OCI-LY1 (cell line): ENCODE data around the gene SHROOM2.
"Not testable (repeated sequence)": the region's sequence is repeated elsewhere in the genome, so short reads cannot be mapped to it uniquely, and the experiment has no call there.

Experiments used
- H2AFZ ChIP-seq: fragments of 200-600 bp; sonication (generic), shearing (Covaris generic); 2 replicates; pipeline ENCODE4 v1.6.0; 2014; ENCODE audit warnings: antibody characterized with exemption, mild to moderate bottlenecking, low read length
- H3F3A ChIP-seq: fragments of 200-600 bp; sonication (generic), shearing (Covaris generic); 2 replicates; pipeline ENCODE4 v1.6.0; 2014; ENCODE audit warnings: mild to moderate bottlenecking, antibody characterized with exemption, low read length, moderate library complexity; ENCODE audit not compliant: insufficient read depth
- H3K27ac ChIP-seq: fragments of 200-600 bp; sonication (generic); 2 replicates; pipeline ENCODE4 v1.5.1; 2014; ENCODE audit warnings: low read length, mixed run types, mild to moderate bottlenecking, low read depth; ENCODE audit not compliant: poor library complexity, severe bottlenecking
- H3K27me3 ChIP-seq: fragments of 200-600 bp; sonication (generic); 2 replicates; pipeline ENCODE4 v1.6.0; 2014; ENCODE audit warnings: antibody characterized with exemption, mild to moderate bottlenecking, low read length, moderate library complexity; ENCODE audit not compliant: insufficient read depth
- H3K36me3 ChIP-seq: fragments of 200-600 bp; sonication (generic); 2 replicates; pipeline ENCODE4 v1.6.1; 2014; ENCODE audit warnings: mild to moderate bottlenecking, antibody characterized with exemption, low read length, moderate library complexity, mixed read lengths; ENCODE audit not compliant: insufficient read depth
- H3K4me1 ChIP-seq: fragments of 200-600 bp; sonication (generic); 2 replicates; pipeline ENCODE4 v1.5.1; 2014; ENCODE audit warnings: mild to moderate bottlenecking, low read length, moderate library complexity; ENCODE audit not compliant: insufficient read depth, severe bottlenecking
- H3K4me2 ChIP-seq: fragments of 200-600 bp; sonication (generic), shearing (Covaris generic); 2 replicates; pipeline ENCODE4 v1.6.1; 2014; ENCODE audit warnings: low read length
- H3K4me3 ChIP-seq: fragments of 200-600 bp; sonication (generic); 2 replicates; pipeline ENCODE4 v1.5.1; 2014; ENCODE audit warnings: low read length, low read depth, mild to moderate bottlenecking, mixed read lengths; ENCODE audit not compliant: poor library complexity, severe bottlenecking
- H3K79me2 ChIP-seq: fragments of 200-600 bp; shearing (Covaris generic); 2 replicates; pipeline ENCODE4 v1.6.1; 2016; ENCODE audit warnings: mixed run types, low read length, mixed read lengths; ENCODE audit not compliant: insufficient read depth
- H3K9ac ChIP-seq: fragments of 200-600 bp; sonication (generic), shearing (Covaris generic); 2 replicates; pipeline ENCODE4 v1.6.1; 2014; ENCODE audit warnings: mild to moderate bottlenecking, low read length, mixed read lengths
- H3K9me2 ChIP-seq: fragments of 200-600 bp; sonication (generic), shearing (Covaris generic); 2 replicates; pipeline ENCODE4 v1.6.1; 2014; ENCODE audit warnings: low read depth, mild to moderate bottlenecking, low read length, mixed read lengths
- H3K9me3 ChIP-seq: fragments of 200-600 bp; shearing (Covaris generic); 2 replicates; pipeline ENCODE4 v1.6.1; 2014; ENCODE audit warnings: low read length, mixed read lengths
- H4K20me1 ChIP-seq: fragments of 200-600 bp; sonication (generic), shearing (Covaris generic); 2 replicates; pipeline ENCODE4 v1.6.0; 2016; ENCODE audit warnings: mild to moderate bottlenecking, low read length; ENCODE audit not compliant: insufficient read depth
- EZH2 ChIP-seq: fragments of 200-600 bp; sonication (generic), shearing (Covaris generic); IDR thresholded peaks from 2 replicates; pipeline ENCODE4 v1.8.0; 2017; ENCODE audit warnings: borderline replicate concordance, mixed run types, mild to moderate bottlenecking, antibody characterized with exemption, low read length, moderate library complexity, mixed read lengths
- TF ChIP-seq, protein P1 (sequence below): fragments of 200-600 bp; sonication (generic), shearing (Covaris generic); IDR thresholded peaks from 2 replicates; pipeline ENCODE4 v1.5.1; 2017; ENCODE audit warnings: mild to moderate bottlenecking, antibody characterized with exemption, low read length, moderate library complexity, mixed read lengths

The SHROOM2 gene

GRCh38 chrX:9765737-9766097, 20.5 kb upstream of the SHROOM2 start, which contains the start of gene GPR143:
TSS of gene GPR143 (minus strand) at chrX:9765847. CDS start at chrX:9765817, 30 bp downstream.
- Histone ChIP-seq H3K9me2 (no peaks in the 10 kb centered on the region), H3K27me3 (no peaks in the 10 kb centered on the region), H3F3A (no peaks in the 10 kb centered on the region), H4K20me1 (no peaks in the 10 kb centered on the region), H3K36me3 (no peaks in the 10 kb centered on the region), H3K4me2 (no peak within 1 kb of the TSS), H3K9me3 (no peaks in the 10 kb centered on the region), H3K79me2 (no peaks in the 10 kb centered on the region), H3K27ac (no peak within 1 kb of the TSS), H2AFZ (no peak within 1 kb of the TSS), H3K9ac (no peak within 1 kb of the TSS), H3K4me1 (no peaks in the 10 kb centered on the region), H3K4me3 (no peak within 1 kb of the TSS)
- TF ChIP-seq EZH2, result no peak
- TF ChIP-seq, protein P1, sequence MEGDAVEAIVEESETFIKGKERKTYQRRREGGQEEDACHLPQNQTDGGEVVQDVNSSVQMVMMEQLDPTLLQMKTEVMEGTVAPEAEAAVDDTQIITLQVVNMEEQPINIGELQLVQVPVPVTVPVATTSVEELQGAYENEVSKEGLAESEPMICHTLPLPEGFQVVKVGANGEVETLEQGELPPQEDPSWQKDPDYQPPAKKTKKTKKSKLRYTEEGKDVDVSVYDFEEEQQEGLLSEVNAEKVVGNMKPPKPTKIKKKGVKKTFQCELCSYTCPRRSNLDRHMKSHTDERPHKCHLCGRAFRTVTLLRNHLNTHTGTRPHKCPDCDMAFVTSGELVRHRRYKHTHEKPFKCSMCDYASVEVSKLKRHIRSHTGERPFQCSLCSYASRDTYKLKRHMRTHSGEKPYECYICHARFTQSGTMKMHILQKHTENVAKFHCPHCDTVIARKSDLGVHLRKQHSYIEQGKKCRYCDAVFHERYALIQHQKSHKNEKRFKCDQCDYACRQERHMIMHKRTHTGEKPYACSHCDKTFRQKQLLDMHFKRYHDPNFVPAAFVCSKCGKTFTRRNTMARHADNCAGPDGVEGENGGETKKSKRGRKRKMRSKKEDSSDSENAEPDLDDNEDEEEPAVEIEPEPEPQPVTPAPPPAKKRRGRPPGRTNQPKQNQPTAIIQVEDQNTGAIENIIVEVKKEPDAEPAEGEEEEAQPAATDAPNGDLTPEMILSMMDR, result no peak

GRCh38 chrX:9767375-9767774, 18.9 kb upstream of the SHROOM2 start:
- Histone ChIP-seq H2AFZ (no peak overlapping the region), H3K9ac (no peak overlapping the region), H3K4me3 (no peak overlapping the region), H3K79me2 (no peaks in the 10 kb centered on the region), H3K9me2 (no peaks in the 10 kb centered on the region), H3K4me1 (no peaks in the 10 kb centered on the region), H3K27me3 (no peaks in the 10 kb centered on the region), H3K4me2 (no peak overlapping the region), H3K36me3 (no peaks in the 10 kb centered on the region), H3K9me3 (no peaks in the 10 kb centered on the region), H3K27ac (no peak overlapping the region), H3F3A (no peaks in the 10 kb centered on the region), H4K20me1 (no peaks in the 10 kb centered on the region)
- TF ChIP-seq EZH2, result no peak
- TF ChIP-seq, protein P1, result no peak

GRCh38 chrX:9768321-9768839, 17.8 kb upstream of the SHROOM2 start:
- not testable (repeated sequence) for H3K27me3 ChIP-seq, H3K9ac ChIP-seq, H3K4me3 ChIP-seq, H2AFZ ChIP-seq, H4K20me1 ChIP-seq, H3K79me2 ChIP-seq, H3F3A ChIP-seq, H3K27ac ChIP-seq, H3K4me1 ChIP-seq, H3K9me2 ChIP-seq, H3K36me3 ChIP-seq, H3K4me2 ChIP-seq, H3K9me3 ChIP-seq

GRCh38 chrX:9770319-9770718, 15.9 kb upstream of the SHROOM2 start:
- Histone ChIP-seq H3K36me3 (no peaks in the 10 kb centered on the region), H3K27ac (no peak overlapping the region), H3K4me1 (no peaks in the 10 kb centered on the region), H2AFZ (no peak overlapping the region), H3K9ac (no peak overlapping the region), H3F3A (no peaks in the 10 kb centered on the region), H3K27me3 (no peaks in the 10 kb centered on the region), H3K4me2 (no peak overlapping the region), H4K20me1 (no peaks in the 10 kb centered on the region), H3K9me2 (no peaks in the 10 kb centered on the region), H3K4me3 (no peak overlapping the region), H3K9me3 (no peaks in the 10 kb centered on the region), H3K79me2 (no peaks in the 10 kb centered on the region)
- TF ChIP-seq, protein P1, result no peak
- TF ChIP-seq EZH2, result no peak
